ENCODE measurements around the gene OLR1. TPM values are rescaled to one million over a fixed set of nuclear protein-coding genes. Genes with fewer than 3 reads are reported as not detected.

The OLR1 gene
- total RNA-seq, 1 experiment from 2014 or later, result 0.06 TPM

Other genes starting within 250 kb of the OLR1 start
- not detected in 2 replicates for gene CLEC2A, start 239.8 kb downstream of the OLR1 start, total RNA-seq (2014; rRNA removed; shearing (Covaris generic))
- not detected in 2 replicates for gene CLEC12A, start 200.7 kb downstream of the OLR1 start, total RNA-seq (2014; rRNA removed; shearing (Covaris generic))
- gene CLEC1B, start 173.0 kb downstream of the OLR1 start, total RNA-seq (2014; rRNA removed; shearing (Covaris generic)), result not detected in 2 replicates
- gene CLEC12B, start 161.5 kb downstream of the OLR1 start, total RNA-seq (2014; rRNA removed; shearing (Covaris generic)), result not detected in 2 replicates
- gene CLEC9A, start 141.4 kb downstream of the OLR1 start, total RNA-seq (2014; rRNA removed; shearing (Covaris generic)), result not detected in 2 replicates
- 0.06 TPM in 1 of 2 replicates, not detected in the other for gene CLEC1A, start 73.1 kb downstream of the OLR1 start, total RNA-seq (2014; rRNA removed; shearing (Covaris generic))
- gene CLEC7A, start 41.9 kb downstream of the OLR1 start, total RNA-seq (2014; rRNA removed; shearing (Covaris generic)), result not detected in 2 replicates
- gene TMEM52B, start 6.9 kb upstream of the OLR1 start, total RNA-seq (2014; rRNA removed; shearing (Covaris generic)), result 0.57 and 1.8 TPM in 2 replicates
- gene GABARAPL1, start 40.7 kb upstream of the OLR1 start, total RNA-seq (2014; rRNA removed; shearing (Covaris generic)), result 14.5 and 19.5 TPM in 2 replicates
- gene KLRD1, start 135.7 kb upstream of the OLR1 start, total RNA-seq (2014; rRNA removed; shearing (Covaris generic)), result 0.29 TPM in 1 of 2 replicates, not detected in the other
- gene KLRK1, start 217.9 kb upstream of the OLR1 start, total RNA-seq (2014; rRNA removed; shearing (Covaris generic)), result not detected in 2 replicates
- gene KLRC4, start 237.6 kb upstream of the OLR1 start, total RNA-seq (2014; rRNA removed; shearing (Covaris generic)), result not detected in 2 replicates
- not detected in 2 replicates for gene KLRC3, start 248.5 kb upstream of the OLR1 start, total RNA-seq (2014; rRNA removed; shearing (Covaris generic))